IMR-90 (cell line): Measurements from ENCODE around the gene PPP1R27. TPM values are rescaled to one million over a fixed set of nuclear protein-coding genes. Genes with fewer than 3 reads are reported as not detected.

Source experiments
- ATAC-seq: fragments of 200-7000 bp; cut with Tn5 transposase; 2 replicates; pipeline ENCODE4 v1.9.1; 2020; ENCODE audit warnings: low read depth, mild to moderate bottlenecking, moderate library complexity
- BruUV-seq: library from RNA; stranded (reverse); fragments of 400-500 nt; replicated peaks from 2 replicates; lab custom pipeline; 2021; lab: Mats Ljungman, UMichigan
- CTCF ChIA-PET: fragments of 300-600 bp; formaldehyde crosslinking; extraction: SDS; loops from one replicate; lab custom pipeline; 2021; ENCODE audit warnings: antibody characterized with exemption; lab: Yijun Ruan, JAX
- POLR2A ChIA-PET: fragments of 300-600 bp; sonication (Branson Sonifier 250); formaldehyde crosslinking; loops from one replicate; lab custom pipeline; 2022; ENCODE audit warnings: antibody characterized with exemption; ENCODE audit not compliant: unreplicated experiment; lab: Charles Lee
- DNase-seq: peaks from one replicate; pipeline ENCODE4 v3.0.0; 2013
- H2AFZ ChIP-seq: replicated peaks from 2 replicates; pipeline ENCODE3; 2013; ENCODE audit warnings: low read length, mild to moderate bottlenecking; ENCODE audit not compliant: poor library complexity
- H2AK5ac ChIP-seq: 2 replicates; pipeline ENCODE4 v1.6.1; 2013; ENCODE audit warnings: low read depth, low read length, inconsistent platforms
- H2AK9ac ChIP-seq: replicated peaks from 2 replicates; pipeline ENCODE3; 2013; ENCODE audit warnings: mild to moderate bottlenecking, low read depth, low read length, moderate library complexity; ENCODE audit not compliant: poor library complexity
- H2BK120ac ChIP-seq: 2 replicates; pipeline ENCODE4 v1.6.1; 2013; ENCODE audit warnings: low read depth, low read length, inconsistent platforms
- H2BK15ac ChIP-seq: 3 replicates; pipeline ENCODE4 v1.6.1; 2013; ENCODE audit warnings: low read depth, low read length, inconsistent platforms
- H2BK20ac ChIP-seq: 2 replicates; pipeline ENCODE4 v1.6.1; 2013; ENCODE audit warnings: low read depth, mild to moderate bottlenecking, inconsistent platforms, low read length, moderate library complexity
- H2BK5ac ChIP-seq: 2 replicates; pipeline ENCODE4 v1.6.1; 2013; ENCODE audit warnings: mild to moderate bottlenecking, low read depth, low read length, inconsistent platforms; ENCODE audit not compliant: poor library complexity, severe bottlenecking
- H3K14ac ChIP-seq: replicated peaks from 2 replicates; pipeline ENCODE4 v1.6.1; 2013; ENCODE audit warnings: low read depth, low read length, inconsistent platforms
- H3K18ac ChIP-seq: 2 replicates; pipeline ENCODE4 v1.6.1; 2013; ENCODE audit warnings: low read depth, low read length, control low read depth
- H3K23ac ChIP-seq: 2 replicates; pipeline ENCODE4 v1.6.1; 2013; ENCODE audit warnings: low read depth, low read length, inconsistent platforms
- H3K27ac ChIP-seq: 2 replicates; pipeline ENCODE4 v1.5.1; 2013; ENCODE audit warnings: mild to moderate bottlenecking, control low read depth, low read length; ENCODE audit not compliant: insufficient read depth
- H3K27me3 ChIP-seq: 2 replicates; pipeline ENCODE4 v1.6.1; 2013; ENCODE audit warnings: low read length; ENCODE audit not compliant: control insufficient read depth, insufficient read depth
- H3K36me3 ChIP-seq: 2 replicates; pipeline ENCODE4 v1.6.1; 2013; ENCODE audit warnings: low read length, mixed read lengths; ENCODE audit not compliant: control insufficient read depth, insufficient read depth
- H3K4ac ChIP-seq: 2 replicates; pipeline ENCODE4 v1.6.1; 2013; ENCODE audit warnings: low read depth, low read length, inconsistent platforms
- H3K4me1 ChIP-seq: 2 replicates; pipeline ENCODE4 v1.6.1; 2013; ENCODE audit warnings: low read length, mixed read lengths; ENCODE audit not compliant: control insufficient read depth, insufficient read depth
- H3K4me2 ChIP-seq: 2 replicates; pipeline ENCODE4 v1.6.1; 2013; ENCODE audit warnings: low read depth, mild to moderate bottlenecking, control low read depth, low read length, moderate library complexity
- H3K4me3 ChIP-seq: 2 replicates; pipeline ENCODE4 v1.5.1; 2013; ENCODE audit warnings: low read depth, mild to moderate bottlenecking, control low read depth, low read length, moderate library complexity; ENCODE audit not compliant: insufficient read depth
- H3K56ac ChIP-seq: 2 replicates; pipeline ENCODE4 v1.6.1; 2013; ENCODE audit warnings: low read length, inconsistent platforms; ENCODE audit not compliant: insufficient read depth; ENCODE audit errors: extremely low read depth
- H3K79me1 ChIP-seq, 2 experiments: 2 replicates each; pipeline ENCODE4 v1.6.1; 2013; ENCODE audit warnings: low read length in 2 of 2, inconsistent platforms in 1 of 2, low read depth in 1 of 2
- H3K9ac ChIP-seq: 2 replicates; pipeline ENCODE4 v1.6.1; 2013; ENCODE audit warnings: low read depth, low read length, control low read depth
- H3K9me1 ChIP-seq: 2 replicates; pipeline ENCODE4 v1.6.1; 2013; ENCODE audit warnings: low read length, inconsistent platforms; ENCODE audit not compliant: insufficient read depth
- H3K9me3 ChIP-seq: 2 replicates; pipeline ENCODE4 v1.6.1; 2013; ENCODE audit warnings: low read length; ENCODE audit not compliant: control insufficient read depth, insufficient read depth
- H4K20me1 ChIP-seq: 2 replicates; pipeline ENCODE4 v1.6.1; 2013; ENCODE audit warnings: low read length, inconsistent platforms; ENCODE audit not compliant: insufficient read depth
- H4K5ac ChIP-seq: 2 replicates; pipeline ENCODE4 v1.6.1; 2013; ENCODE audit warnings: mild to moderate bottlenecking, low read depth, low read length, control low read depth
- H4K8ac ChIP-seq, 2 experiments: 2 replicates each; pipeline ENCODE4 v1.6.1; 2013; ENCODE audit warnings: low read depth in 2 of 2, low read length in 2 of 2, control low read depth in 1 of 2, inconsistent platforms in 1 of 2
- H4K91ac ChIP-seq: 2 replicates; pipeline ENCODE4 v1.6.1; 2013; ENCODE audit warnings: low read depth, low read length, inconsistent platforms; ENCODE audit not compliant: insufficient read depth
- ELK1 ChIP-seq: fragments of 150-350 bp; IDR thresholded peaks from 2 replicates; pipeline ENCODE4 v1.6.1; 2016; ENCODE audit warnings: low read depth, mild to moderate bottlenecking, low read length, moderate library complexity, borderline replicate concordance
- MAZ ChIP-seq: IDR thresholded peaks from 2 replicates; pipeline ENCODE4 v1.6.1; 2012; ENCODE audit warnings: low read depth, mild to moderate bottlenecking, low read length, improper control_type of control experiment, moderate library complexity, borderline replicate concordance
- MXI1 ChIP-seq: IDR thresholded peaks from 2 replicates; pipeline ENCODE4 v1.6.1; 2012; ENCODE audit warnings: low read depth, mild to moderate bottlenecking, low read length, moderate library complexity, borderline replicate concordance
- USF2 ChIP-seq: fragments of 150-350 bp; IDR thresholded peaks from 2 replicates; pipeline ENCODE4 v1.6.1; 2017; ENCODE audit warnings: mild to moderate bottlenecking, antibody characterized with exemption, low read length, low read depth
- WGBS, 2 experiments: methylation state at CpG; one replicate each; pipeline versions ENCODE4 v1.1.5 to v1.1.7; 2013; ENCODE audit warnings: missing lambda C conversion rate in 2 of 2; ENCODE audit not compliant: insufficient read length in 1 of 2; ENCODE audit errors: extremely low coverage in 2 of 2; 5-methylcytosine and 5-hydroxymethylcytosine counted together
- dilution Hi-C: fragments of 300-500 bp; cut with HindIII; formaldehyde crosslinking; loops from one replicate; pipeline ENCODE4 v1.14.3; 2018; ENCODE audit warnings: low sequenced_read_pairs; ENCODE audit not compliant: unreplicated experiment
- in situ Hi-C: fragments of 300-500 bp; cut with MboI; formaldehyde crosslinking; loops from 3 replicates; pipeline ENCODE4 v1.14.3; 2019; ENCODE audit warnings: low sequenced_read_pairs, inconsistent platforms, mixed read lengths
- intact Hi-C: fragments of 100-400 bp; cut with micrococcal nuclease; formaldehyde crosslinking; loops from 2 replicates; pipeline ENCODE4 v1.10.0; 2022
- polyA plus RNA-seq, 3 experiments: library from polyadenylated mRNA; depleted of rRNA; stranded (reverse); fragments of >200 nt; gene quantifications; 2 replicates each; pipeline ENCODE4 v1.2.3, GENCODE V29; 2012; ENCODE audit warnings: low replicate concordance in 1 of 3
- total RNA-seq: library from RNA; depleted of rRNA; stranded (reverse); fragments of >200 nt; gene quantifications from 2 replicates; pipeline ENCODE4 v1.2.3, GENCODE V29; 2012

PPP1R27 gene
- total and polyA plus RNA-seq, 2 of the 4 experiments (the other 2 are of a cell fraction) = 0.21 TPM; not detected in 1

GRCh38 chr17:81808778-81809555 is 25.9 kb downstream of the PPP1R27 start (continued):
- TF ChIP-seq ELK1 = no peak

- Histone ChIP-seq H3K79me1 (no peaks in the 10 kb centered on the region), H4K8ac (no peak overlapping the region), H4K91ac (no peak overlapping the region), H3K18ac (no peak overlapping the region), H3K23ac (no peak overlapping the region), H3K9me1 (no peaks in the 10 kb centered on the region), H2AFZ (no peak overlapping the region), H3K27ac (no peak overlapping the region), H3K9ac (no peak overlapping the region), H3K4me3 (no peak overlapping the region), H3K4me2 (no peak overlapping the region), H3K9me3 (peaks cover 3% of the 10 kb centered on the region; the same call in 1 of the 2 replicates), H3K27me3 (peaks cover 69% of the 10 kb centered on the region), H3K56ac (no peak overlapping the region), H3K36me3 (no peaks in the 10 kb centered on the region), H3K14ac (no peak overlapping the region), H2BK5ac (no peak overlapping the region), H2BK15ac (no peak overlapping the region), H2AK5ac (no peak overlapping the region), H2BK120ac (no peak overlapping the region), H4K20me1 (no peaks in the 10 kb centered on the region), H3K4ac (no peak overlapping the region), H4K5ac (no peak overlapping the region), H3K4me1 (no peaks in the 10 kb centered on the region), H2BK20ac (no peak overlapping the region), H2AK9ac (no peak overlapping the region)
- dilution Hi-C loops = no loop called here
- no peak for TF ChIP-seq MAZ
- TF ChIP-seq USF2 = no peak
- no peak for TF ChIP-seq MXI1
- ChIA-PET CTCF (no interaction called here), POLR2A (no interaction called here)
- no peak for ATAC-seq
- intact Hi-C loops = no loop called here
- in situ Hi-C loops = no loop called here
- BruUV-seq = no TSS peak
- 60% methylated on average over 3 of the region's 13 CpGs; no CpG with 5 or more reads in 1 of the 2 experiments for WGBS, 2 experiments
- DNase-seq = no peak
Observed at GRCh38 chr17:81807839-81808238, 27.0 kb downstream of the PPP1R27 start.
